Ovary (tissue), 9 donors: Measurements from ENCODE around the gene CERT1. TPM values are rescaled to one million over a fixed set of nuclear protein-coding genes. Genes with fewer than 3 reads are reported as not detected.

Experiments
- DNase-seq, 5 donors: peaks; one replicate each; pipeline ENCODE4 v3.0.0-alpha.2; 2019 to 2020
- H3K27ac ChIP-seq, 2 donors: fragments of 200-600 bp; one replicate each; pipeline versions ENCODE4 v1.5.1 to v1.8.0; 2019 to 2022
- H3K27me3 ChIP-seq: fragments of 200-600 bp; one replicate; pipeline ENCODE4 v1.8.0; 2022
- H3K36me3 ChIP-seq: fragments of 200-600 bp; sonication (generic); one replicate; pipeline ENCODE4 v1.5.1; 2019
- H3K4me1 ChIP-seq: one replicate; pipeline ENCODE4 v1.8.1; 2013; ENCODE audit warnings: mild to moderate bottlenecking, moderate library complexity; ENCODE audit not compliant: insufficient read depth
- H3K4me3 ChIP-seq: fragments of 200-600 bp; sonication (generic); one replicate; pipeline ENCODE4 v1.5.1; 2017
- H3K9me3 ChIP-seq, 2 donors: fragments of 200-600 bp in 1 of 2; sonication (generic) in 1 of 2; one replicate each; pipeline versions ENCODE4 v1.5.1 to v1.8.1; 2013 to 2019; ENCODE audit warnings: mild to moderate bottlenecking in 1 of 2, moderate library complexity in 1 of 2
- CTCF ChIP-seq, 3 donors: fragments of 450-650 bp in 2 of 3; fragments of 200-600 bp in 1 of 3; IDR thresholded peaks; one replicate each; pipeline versions ENCODE4 v1.5.1 to v1.8.0; 2016 to 2022; ENCODE audit warnings: antibody characterized with exemption in 3 of 3, mild to moderate bottlenecking in 1 of 3
- EP300 ChIP-seq: sonication (generic); formaldehyde crosslinking; IDR thresholded peaks from one replicate; pipeline ENCODE4 v1.6.1; 2017; ENCODE audit warnings: antibody characterized with exemption
- POLR2A ChIP-seq: fragments of 450-650 bp; IDR thresholded peaks from one replicate; pipeline ENCODE4 v1.6.1; 2017; ENCODE audit warnings: antibody characterized with exemption, mild to moderate bottlenecking, moderate library complexity
- WGBS, 3 donors: extraction: QIAGEN DNeasy Blood & Tissue Kit in 1 of 3; methylation state at CpG; one replicate each; pipeline versions ENCODE4 v1.1.5 to v1.1.7; 2013 to 2017; 5-methylcytosine and 5-hydroxymethylcytosine counted together
- intact Hi-C, 4 donors: fragments of 100-400 bp; cut with DNase I; formaldehyde crosslinking; loops; one replicate each; pipeline versions ENCODE4 v1.11.0 to v1.15.1; 2022 to 2023
- polyA plus RNA-seq, 2 donors: library from polyadenylated mRNA; stranded (reverse); fragments of 200-250 nt in 1 of 2; fragments of 350-450 nt in 1 of 2; fragmentation: Illumina TruSeq in 1 of 2; extraction: RNeasy Lipid Tissue Mini Kit (QIAGEN cat#74804) in 1 of 2; gene quantifications; one replicate each; pipeline ENCODE4 v1.2.3, GENCODE V29; 2013 to 2014
- total RNA-seq, 7 donors: library from RNA; depleted of rRNA in 2 of 7; stranded (reverse); fragments of >200 nt in 2 of 7; fragmentation: NEBNext Ultra II Directional in 3 of 7; extraction: Animal tissue kit (Norgen Biotek cat#: 25700) in 3 of 7; gene quantifications; one replicate each; pipeline versions ENCODE4 v1.1.0 to v1.2.4, GENCODE V29; 2016 to 2023
- donor health status: DM: no; HTN: no; CAD: no; lungs with moderate emphysema.
- donor health status: DM: no; HTN: no; CAD: no.
- donor health status: Bipolar disorder and iron deficiency.
- donor health status: DM: yes; HTN: yes; CAD: no.
- donor health status: DM: no; HTN: no; CAD: no.
- donor health status: DM: yes; HTN: yes; CAD: no.

The CERT1 gene
- total and polyA plus RNA-seq, 9 donors = 19.1 to 41.8 (median 35.2) TPM

DNA sequence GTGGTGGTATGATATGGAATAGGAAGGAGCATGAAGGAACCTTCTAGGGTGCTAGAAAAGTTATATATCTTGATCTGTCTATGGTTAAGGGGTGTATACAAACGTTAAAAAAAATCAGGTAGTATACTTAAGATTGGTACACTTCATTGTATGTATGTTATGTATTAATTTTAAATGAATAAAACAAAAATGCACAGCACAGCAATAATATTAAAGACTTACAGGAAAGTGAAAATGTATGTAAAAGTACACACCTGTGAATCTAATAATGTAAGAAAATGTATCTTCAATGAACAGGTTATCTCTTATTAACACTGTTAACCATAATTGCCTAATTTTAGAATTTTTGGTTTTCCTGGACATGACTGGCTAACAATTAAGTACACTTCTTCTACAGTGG is 97.2 kb downstream of the CERT1 start:
- no peak overlapping the region for H3K27ac ChIP-seq
- H3K36me3 ChIP-seq = no peaks in the 10 kb centered on the region
- no peaks in the 10 kb centered on the region for H3K27me3 ChIP-seq
- no peaks in the 10 kb centered on the region for H3K9me3 ChIP-seq
- 90 to 95% (median 95%) methylated on average over 1 of the region's 1 CpG for WGBS, 3 donors
- TF ChIP-seq POLR2A = no peak
- TF ChIP-seq EP300 = no peak
- TF ChIP-seq CTCF (IDR thresholded peaks at IDR 0.05) = no peak
- no peaks in the 10 kb centered on the region for H3K4me1 ChIP-seq
- DNase-seq = no peak
- intact Hi-C loops = no loop called here
- H3K4me3 ChIP-seq = no peak overlapping the region

GRCh38 chr5:75412111-75412990 is 99.1 kb downstream of the CERT1 start:
- 35 to 69% (median 45%) methylated on average over 4 of the region's 4 CpGs for WGBS, 3 donors
- Histone ChIP-seq H3K4me1 (no peaks in the 10 kb centered on the region), H3K9me3 (no peaks in the 10 kb centered on the region), H3K4me3 (no peak overlapping the region), H3K27ac (no peak overlapping the region), H3K36me3 (no peaks in the 10 kb centered on the region), H3K27me3 (no peaks in the 10 kb centered on the region)
- DNase-seq = no peak
- intact Hi-C loops = no loop called here
- TF ChIP-seq POLR2A (no peak), CTCF (IDR thresholded peaks at IDR 0.05) (no peak), EP300 (no peak)

- no peaks in the 10 kb centered on the region for H3K9me3 ChIP-seq
- H3K36me3 ChIP-seq = no peaks in the 10 kb centered on the region
- no peaks in the 10 kb centered on the region for H3K27me3 ChIP-seq
- intact Hi-C loops = no loop called here
- DNase-seq = no peak
- 85 to 91% (median 85%) methylated on average over 3 of the region's 3 CpGs for WGBS, 3 donors
- no peak overlapping the region for H3K27ac ChIP-seq
- TF ChIP-seq CTCF (IDR thresholded peaks at IDR 0.05) (no peak), POLR2A (no peak), EP300 (no peak)
- H3K4me1 ChIP-seq = no peaks in the 10 kb centered on the region
- no peak overlapping the region for H3K4me3 ChIP-seq
Measured at GRCh38 chr5:75405296-75405695, 106.1 kb downstream of the CERT1 start.

- no peaks in the 10 kb centered on the region for H3K9me3 ChIP-seq
- 98 to 99% (median 98%) methylated on average over 3 of the region's 3 CpGs for WGBS, 3 donors
- H3K27ac ChIP-seq = no peak overlapping the region
- TF ChIP-seq EP300 (no peak), POLR2A (no peak), CTCF (IDR thresholded peaks at IDR 0.05) (no peak)
- H3K4me3 ChIP-seq = no peak overlapping the region
- intact Hi-C loops = no loop called here
- no peaks in the 10 kb centered on the region for H3K27me3 ChIP-seq
- H3K4me1 ChIP-seq = no peaks in the 10 kb centered on the region
- no peaks in the 10 kb centered on the region for H3K36me3 ChIP-seq
- DNase-seq = no peak
Measured at GRCh38 chr5:75395277-75395676, 116.2 kb downstream of the CERT1 start.
